H1 (cell line): ENCODE results near the gene KTI12.

ENCODE experiments used
- CREB1 ChIP-seq: IDR thresholded peaks from 2 replicates; pipeline ENCODE4 v1.6.1; 2012; ENCODE audit warnings: inconsistent platforms
- CTCF ChIP-seq, 3 experiments: IDR thresholded peaks; 1 replicate in 2 of 3; 2 replicates in 1 of 3; pipeline versions ENCODE4 v1.5.1 to v1.6.1; 2011; ENCODE audit warnings: low read length in 3 of 3, mild to moderate bottlenecking in 3 of 3, inconsistent platforms in 2 of 3, low read depth in 1 of 3, moderate library complexity in 1 of 3; ENCODE audit not compliant: insufficient read depth in 1 of 3; ENCODE audit errors: control extremely low read depth in 1 of 3
- EZH2 ChIP-seq: fragments of 200-600 bp; sonication (generic); IDR thresholded peaks from 2 replicates; pipeline ENCODE4 v1.7.1; 2012; ENCODE audit warnings: low read depth, mild to moderate bottlenecking, moderate library complexity, low read length, inconsistent platforms; ENCODE audit not compliant: severe bottlenecking
- JUN ChIP-seq: IDR thresholded peaks from 2 replicates; pipeline ENCODE4 v1.6.1; 2011; ENCODE audit warnings: low read depth, mild to moderate bottlenecking, improper control_type of control experiment, low read length
- POLR2A ChIP-seq, 2 experiments: IDR thresholded peaks; 1 replicate in 1 of 2; 2 replicates in 1 of 2; pipeline ENCODE4 v1.6.1; 2011; ENCODE audit warnings: low read depth in 2 of 2, low read length in 2 of 2, mild to moderate bottlenecking in 2 of 2; ENCODE audit errors: control extremely low read depth in 1 of 2
- RAD21 ChIP-seq, 2 experiments: IDR thresholded peaks in 1 of 2; conservative IDR thresholded peaks in 1 of 2; 2 replicates each; pipeline ENCODE4 v1.6.1; 2011; ENCODE audit warnings: low read depth in 2 of 2, low read length in 2 of 2, improper control_type of control experiment in 1 of 2, inconsistent platforms in 1 of 2, mild to moderate bottlenecking in 1 of 2, moderate library complexity in 1 of 2
- TAF1 ChIP-seq: IDR thresholded peaks from 2 replicates; pipeline ENCODE4 v1.6.1; 2011; ENCODE audit warnings: mild to moderate bottlenecking, low read depth, low read length
- ZNF274 ChIP-seq: IDR thresholded peaks from 2 replicates; pipeline ENCODE4 v1.7.0; 2012; ENCODE audit warnings: low read length, borderline replicate concordance; ENCODE audit errors: extremely low read depth

- TF ChIP-seq ZNF274 (no peak), CTCF (IDR thresholded peaks at IDR 0.05; ENCODE audit: control extremely low read depth in 1 of 3, insufficient read depth in 1 of 3, low read depth in 1 of 3, low read length in 3 of 3) (no peak), JUN (no peak), RAD21 (IDR thresholded peaks at IDR 0.05 in 1 of 2, conservative IDR thresholded peaks at IDR 0.05 in 1 of 2; ENCODE audit: low read depth in 2 of 2, low read length in 2 of 2) (no peak), CREB1 (no peak), TAF1 (no peak), EZH2 (no peak), POLR2A (IDR thresholded peaks at IDR 0.05; ENCODE audit: control extremely low read depth in 1 of 2, low read depth in 2 of 2, low read length in 2 of 2) (no peak)
These were observed 46.4 kb upstream of the KTI12 start for GRCh38 chr1:52080014-52080415.
